SW480 (cell line): ENCODE data around the gene SECISBP2.
"Not testable (repeated sequence)": the region's sequence is repeated elsewhere in the genome, so short reads cannot be mapped to it uniquely, and the experiment has no call there.

Experiments used
- DNase-seq: peaks from one replicate; pipeline ENCODE4 v3.0.0-alpha.2; 2016; ENCODE audit warnings: low spot score

Gene SECISBP2

GRCh38 chr9:89309608-89310474 is 8.5 kb upstream of the SECISBP2 start:
- peak; percentile 13 for DNase-seq

GRCh38 chr9:89310475-89311345 is 7.6 kb upstream of the SECISBP2 start, which contains the start of gene CKS2:
TSS of gene CKS2 (plus strand) at chr9:89311195. CDS start at chr9:89311293, 98 bp downstream.
- peak; percentile 100 for DNase-seq

- DNase-seq: peak; percentile 13
Observed at GRCh38 chr9:89311346-89312221, 6.7 kb upstream of the SECISBP2 start.

- DNase-seq: peak; percentile 47
Observed at GRCh38 chr9:89312222-89312571, 6.1 kb upstream of the SECISBP2 start.

GRCh38 chr9:89313842-89314241 is 4.5 kb upstream of the SECISBP2 start:
- DNase-seq: peak; percentile 14

- no peak for DNase-seq
Observed at GRCh38 chr9:89314955-89315354, 3.3 kb upstream of the SECISBP2 start.

- no peak for DNase-seq
Observed at GRCh38 chr9:89315482-89315881, 2.8 kb upstream of the SECISBP2 start.

GRCh38 chr9:89317282-89317681 is 1.0 kb upstream of the SECISBP2 start:
- peak; percentile 8 for DNase-seq

- DNase-seq: no peak
Observed at GRCh38 chr9:89319015-89319905, 960 bp downstream of the SECISBP2 start.

- DNase-seq: peak; percentile 72
Observed at GRCh38 chr9:89323390-89323789, 5.1 kb downstream of the SECISBP2 start.

GRCh38 chr9:89325733-89326132 is 7.4 kb downstream of the SECISBP2 start:
- no peak for DNase-seq

- no peak for DNase-seq
Observed at GRCh38 chr9:89328064-89328463, 9.8 kb downstream of the SECISBP2 start.

- no peak for DNase-seq
Observed at GRCh38 chr9:89329917-89330316, 11.6 kb downstream of the SECISBP2 start.

GRCh38 chr9:89330513-89330912 is 12.2 kb downstream of the SECISBP2 start:
- no peak for DNase-seq

GRCh38 chr9:89339807-89340206 is 21.5 kb downstream of the SECISBP2 start:
- no peak for DNase-seq

- no peak for DNase-seq
Observed at GRCh38 chr9:89340332-89340731, 22.0 kb downstream of the SECISBP2 start.

GRCh38 chr9:89342213-89342612 is 23.9 kb downstream of the SECISBP2 start:
- DNase-seq: no peak

GRCh38 chr9:89342948-89343347 is 24.6 kb downstream of the SECISBP2 start:
- DNase-seq: no peak

- not testable (repeated sequence) for DNase-seq
Observed at GRCh38 chr9:89343812-89344211, 25.5 kb downstream of the SECISBP2 start.

- DNase-seq: no peak
Observed at GRCh38 chr9:89345476-89345875, 27.2 kb downstream of the SECISBP2 start.

- no peak for DNase-seq
Observed at GRCh38 chr9:89346696-89347095, 28.4 kb downstream of the SECISBP2 start.
